GM18507 (cell line): ENCODE data around the gene PTPRF.
"Not testable (repeated sequence)": the region's sequence is repeated elsewhere in the genome, so short reads cannot be mapped to it uniquely, and the experiment has no call there.

Experiments
- DNase-seq: peaks from one replicate; pipeline ENCODE4 v3.0.0; 2011; ENCODE audit warnings: low read depth; ENCODE audit not compliant: insufficient read length; ENCODE audit errors: extremely low spot score
- FAIRE-seq: peaks from 2 replicates; lab custom pipeline; 2011; peaks lifted over from hg19 to GRCh38; lab: Jason Lieb, UNC

Gene PTPRF

GRCh38 chr1:43530483-43531106, at the start of gene PTPRF:
Gene PTPRF, plus strand, starts transcription at chr1:43530883. Its CDS starts 14,193 bp downstream, at chr1:43545076.
- DNase-seq: no peak
- no peak for FAIRE-seq

DNA sequence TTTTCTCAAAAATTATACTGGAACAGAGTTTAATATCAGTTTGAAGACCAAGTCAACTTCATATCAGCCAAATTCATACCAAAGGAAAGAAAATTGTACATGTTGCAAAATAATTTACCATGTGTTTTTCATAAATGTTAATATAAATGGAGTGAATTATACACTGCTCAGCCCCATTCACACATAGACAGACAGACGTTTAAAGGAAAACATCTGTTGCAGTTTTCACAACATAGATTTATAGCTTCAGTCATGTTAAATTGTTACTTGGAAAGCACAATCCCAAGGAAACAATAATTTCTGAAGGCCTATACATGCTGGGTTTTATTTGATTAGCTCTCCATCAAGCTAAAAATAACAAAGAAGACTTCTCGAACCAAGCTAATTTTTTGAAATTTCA, 49.2 kb upstream of the PTPRF start:
- FAIRE-seq: no peak
- no peak for DNase-seq

DNA sequence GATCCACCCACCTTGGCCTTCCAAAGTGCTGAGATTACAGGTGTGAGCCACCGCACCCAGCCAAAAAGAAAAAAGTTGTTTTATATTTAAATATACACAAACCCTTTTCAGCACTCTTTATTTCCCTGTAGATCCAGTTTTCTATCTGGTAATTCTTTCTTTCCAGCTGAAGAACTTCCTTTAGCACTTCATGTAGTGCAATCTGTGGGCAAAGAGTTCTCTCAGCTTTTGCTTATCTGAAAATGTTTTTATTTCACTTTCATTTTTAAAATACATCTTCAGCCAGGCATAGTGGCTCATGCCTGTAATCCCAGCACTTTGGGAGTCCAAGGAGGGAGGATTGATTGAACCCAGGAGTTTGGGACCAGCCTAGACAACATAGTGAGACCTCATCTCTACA, 48.5 kb upstream of the PTPRF start:
- no peak for DNase-seq
- FAIRE-seq: peak; percentile 9

- no peak for DNase-seq
- no peak for FAIRE-seq
These were observed 46.3 kb upstream of the PTPRF start for GRCh38 chr1:43484367-43484766.

DNA sequence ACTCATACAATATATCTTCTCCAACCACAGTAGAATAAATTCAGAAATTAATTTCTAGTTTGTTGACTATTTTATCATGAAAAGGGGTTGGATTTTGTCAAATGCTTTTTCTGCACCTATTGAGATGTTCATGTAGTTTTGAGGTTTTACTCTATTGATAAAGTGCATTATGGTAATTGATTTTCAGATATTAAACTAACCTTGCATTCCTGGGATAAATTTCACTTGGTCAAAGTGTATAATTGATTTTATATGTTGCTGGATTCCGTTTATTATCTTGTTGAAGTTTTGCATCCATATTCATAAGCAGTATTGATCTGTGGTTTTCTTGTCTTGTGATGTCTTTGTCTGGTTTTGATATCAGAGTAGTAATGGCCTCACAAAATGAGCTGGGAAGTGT, 42.5 kb upstream of the PTPRF start:
- FAIRE-seq (no peak), DNase-seq (no peak)

- FAIRE-seq (no peak), DNase-seq (no peak)
These were observed 39.6 kb upstream of the PTPRF start for GRCh38 chr1:43491061-43491460.

DNA sequence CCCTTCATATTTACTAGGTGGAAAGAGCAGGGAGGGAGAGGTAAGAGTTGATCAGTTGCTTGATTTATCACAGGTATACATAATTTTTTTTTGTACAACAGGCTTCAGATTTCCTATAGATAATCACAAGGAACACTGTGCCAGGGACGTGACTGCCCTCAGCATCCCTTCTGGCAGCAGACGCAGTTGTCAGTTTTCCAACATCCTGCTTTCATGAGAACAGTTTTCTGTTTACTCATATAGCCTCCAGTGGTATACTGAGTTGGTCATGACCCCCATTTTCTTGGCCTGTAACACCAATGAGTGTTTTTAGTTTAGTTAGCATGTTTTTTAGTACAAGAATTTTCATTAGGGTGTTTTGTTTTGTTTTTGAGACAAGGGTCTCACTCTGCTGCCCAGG, 37.9 kb upstream of the PTPRF start:
- DNase-seq: no peak

GRCh38 chr1:43493661-43494450, 36.8 kb upstream of the PTPRF start:
- DNase-seq (no peak), FAIRE-seq (no peak)

More for the DNA sequence above, 37.9 kb upstream of the PTPRF start:
- FAIRE-seq: no peak

DNA sequence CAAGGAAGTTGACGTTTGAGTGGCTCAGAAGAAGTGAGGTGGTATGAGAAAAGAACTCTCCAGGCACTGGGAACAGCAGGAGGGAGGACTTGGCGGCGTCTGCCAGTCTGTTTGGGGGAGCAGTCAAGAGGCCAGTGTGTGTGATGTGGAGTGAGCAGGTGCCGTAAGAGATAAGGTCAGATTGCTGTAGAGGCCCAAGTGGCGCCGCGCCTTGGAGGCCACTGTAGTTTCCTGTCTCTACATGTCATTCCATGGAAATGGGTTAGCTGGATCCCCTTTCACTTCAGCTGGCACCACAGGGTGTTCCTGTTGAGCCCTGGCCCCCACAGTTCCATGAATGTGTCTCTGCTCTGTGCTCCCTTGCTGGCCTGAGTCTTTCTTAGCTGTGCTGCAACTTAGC, 35.5 kb upstream of the PTPRF start:
- FAIRE-seq (no peak), DNase-seq (no peak)

GRCh38 chr1:43499898-43500297, 30.8 kb upstream of the PTPRF start:
- DNase-seq (no peak), FAIRE-seq (no peak)

GRCh38 chr1:43501806-43502205, 28.9 kb upstream of the PTPRF start:
- not testable (repeated sequence) for DNase-seq, FAIRE-seq

DNA sequence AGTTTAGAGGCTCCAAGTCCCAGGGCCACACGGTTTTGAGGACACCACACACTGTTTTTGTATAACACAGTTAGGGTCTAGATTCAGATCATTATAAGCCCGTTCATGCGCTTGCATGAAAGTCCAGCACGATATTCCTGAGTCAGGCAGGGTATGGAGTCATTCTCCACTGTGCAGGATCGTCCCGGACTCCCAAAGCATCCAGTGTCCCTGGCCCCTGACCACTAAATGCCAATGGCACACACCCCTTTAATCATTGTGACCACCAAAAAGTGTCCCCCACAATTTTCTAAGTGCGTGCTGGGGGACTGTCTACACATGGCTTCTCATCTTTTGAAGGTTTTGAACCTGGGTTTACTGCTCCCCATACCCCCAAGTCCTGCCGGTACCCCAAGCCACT, 27.1 kb upstream of the PTPRF start:
- FAIRE-seq: no peak
- no peak for DNase-seq

GRCh38 chr1:43505077-43505780, 25.5 kb upstream of the PTPRF start:
- no peak for DNase-seq
- no peak for FAIRE-seq

DNA sequence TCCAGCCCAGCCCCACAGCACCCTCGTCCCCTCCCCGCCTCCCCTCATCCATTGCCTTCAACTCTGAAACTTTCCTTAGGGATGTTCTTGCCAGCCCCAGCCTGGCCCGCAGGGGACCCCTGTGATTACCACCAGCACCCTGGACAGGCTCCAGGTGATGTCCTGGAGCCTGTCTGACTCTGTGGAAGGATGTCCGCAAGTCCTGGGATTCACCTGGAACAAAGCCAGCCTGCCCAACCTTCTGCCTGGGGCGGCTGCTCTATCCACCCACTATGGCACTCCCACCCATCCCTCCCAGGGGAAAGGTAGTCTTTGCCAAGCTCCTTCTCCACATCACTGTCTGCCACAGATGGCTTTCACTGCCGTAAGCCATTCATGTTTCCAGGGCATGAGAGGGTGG, 24.4 kb upstream of the PTPRF start:
- DNase-seq (no peak), FAIRE-seq (no peak)

- FAIRE-seq (no peak), DNase-seq (no peak)
These were observed 23.1 kb upstream of the PTPRF start for GRCh38 chr1:43507296-43508295.

DNA sequence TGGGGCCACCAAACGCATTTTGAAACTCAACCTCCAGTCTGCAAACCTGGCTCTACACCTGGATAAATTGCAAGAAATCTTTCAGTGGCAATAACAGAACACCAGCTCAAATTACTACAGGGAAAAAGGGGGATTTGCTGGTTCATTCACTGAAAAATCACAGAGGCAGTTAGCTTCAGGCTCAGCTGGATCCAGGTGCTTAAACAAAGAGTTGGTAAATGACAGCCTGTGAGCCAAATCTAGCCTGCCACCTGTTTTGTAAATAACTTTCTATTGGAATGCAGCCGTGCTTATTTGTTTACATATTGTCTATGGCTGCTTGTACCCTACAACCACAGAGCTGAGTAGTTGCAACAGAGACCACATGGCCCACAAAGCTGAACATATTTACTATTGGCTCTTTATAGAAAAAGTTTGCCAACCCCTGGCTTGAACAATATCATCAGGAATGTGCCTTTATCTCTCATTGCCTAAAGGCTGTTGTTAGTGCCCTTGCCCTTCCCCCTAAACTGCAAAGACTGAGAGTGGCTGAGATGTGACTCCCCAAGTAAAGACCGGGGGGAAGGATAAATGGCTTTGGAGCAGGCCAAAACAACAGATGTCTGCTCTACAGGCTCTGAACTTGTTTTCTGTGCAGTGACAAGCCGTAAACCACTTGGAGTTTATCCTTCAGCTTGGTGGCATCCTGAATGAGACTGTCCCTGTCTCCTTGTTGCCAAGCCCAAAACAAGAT, 21.5 kb upstream of the PTPRF start:
- DNase-seq (no peak), FAIRE-seq (no peak)

DNA sequence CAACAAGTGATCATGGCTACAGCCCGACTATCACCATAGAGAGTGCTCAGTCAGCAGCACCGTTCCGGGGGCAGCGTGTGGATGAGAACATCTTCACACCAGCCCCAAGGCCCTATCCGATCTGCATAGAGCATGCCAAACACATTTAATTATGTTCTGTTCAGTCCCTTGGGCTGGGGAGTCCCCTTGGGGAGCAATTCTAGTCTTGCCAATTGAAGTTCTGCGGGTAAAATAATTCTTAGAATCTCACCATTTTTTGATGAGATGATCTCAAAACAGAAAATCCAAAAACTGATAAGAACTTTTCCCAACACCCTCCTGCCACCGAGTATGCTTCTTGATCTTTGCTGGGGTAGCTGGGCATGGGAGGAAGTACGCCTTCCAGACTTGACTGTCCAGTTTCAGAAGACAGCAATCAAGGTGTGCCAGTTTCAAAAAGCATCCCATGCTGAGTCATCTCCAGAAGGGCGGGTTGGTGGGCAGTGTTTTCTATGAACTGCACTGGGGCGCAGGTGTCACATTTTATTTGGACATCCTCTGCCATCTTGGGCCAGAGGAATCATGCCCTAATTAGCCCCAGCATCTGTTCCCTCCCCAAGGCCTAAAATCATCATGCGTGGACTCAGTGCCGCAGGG, 20.8 kb upstream of the PTPRF start:
- FAIRE-seq (peak; percentile 88), DNase-seq (no peak)

GRCh38 chr1:43510621-43511020, 20.1 kb upstream of the PTPRF start:
- no peak for DNase-seq
- no peak for FAIRE-seq
